ENCODE measurements around the gene GDF10. TPM values are rescaled to one million over a fixed set of nuclear protein-coding genes. Genes with fewer than 3 reads are reported as not detected.

GDF10 gene
- total RNA-seq, 1 donor from 2014 or later: 16.8 TPM

DNA sequence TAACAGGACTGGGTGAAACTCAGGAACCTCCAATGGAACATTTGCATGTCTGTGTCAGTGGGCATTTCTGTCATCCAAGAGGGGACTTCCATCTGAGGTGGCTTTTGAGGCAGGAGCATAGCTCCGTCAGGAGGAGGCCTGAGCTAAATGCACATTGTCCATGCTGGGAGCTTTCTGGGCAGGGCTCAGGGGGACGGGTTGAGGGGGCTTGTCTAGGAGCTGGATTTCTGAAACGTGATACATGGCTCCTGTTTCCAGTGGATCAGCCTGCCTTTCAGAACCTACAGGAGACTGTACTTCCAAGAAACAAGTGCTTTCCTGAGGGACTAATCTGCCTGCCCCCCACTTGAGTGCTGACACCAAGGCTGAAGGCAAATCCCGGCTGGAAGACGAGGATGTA lies 40.5 kb upstream of the GDF10 start:
- Histone ChIP-seq H3K27ac (no peak overlapping the region), H3K36me3 (no peaks in the 10 kb centered on the region), H3K27me3 (peaks cover 3% of the 10 kb centered on the region), H3K4me3 (no peak overlapping the region), H3K9me3 (no peaks in the 10 kb centered on the region), H3K4me1 (no peaks in the 10 kb centered on the region)
- DNase-seq (no peak), ATAC-seq (no peak)
- intact Hi-C loops (cut with DNase I): no loop called here
- TF ChIP-seq, protein P1, sequence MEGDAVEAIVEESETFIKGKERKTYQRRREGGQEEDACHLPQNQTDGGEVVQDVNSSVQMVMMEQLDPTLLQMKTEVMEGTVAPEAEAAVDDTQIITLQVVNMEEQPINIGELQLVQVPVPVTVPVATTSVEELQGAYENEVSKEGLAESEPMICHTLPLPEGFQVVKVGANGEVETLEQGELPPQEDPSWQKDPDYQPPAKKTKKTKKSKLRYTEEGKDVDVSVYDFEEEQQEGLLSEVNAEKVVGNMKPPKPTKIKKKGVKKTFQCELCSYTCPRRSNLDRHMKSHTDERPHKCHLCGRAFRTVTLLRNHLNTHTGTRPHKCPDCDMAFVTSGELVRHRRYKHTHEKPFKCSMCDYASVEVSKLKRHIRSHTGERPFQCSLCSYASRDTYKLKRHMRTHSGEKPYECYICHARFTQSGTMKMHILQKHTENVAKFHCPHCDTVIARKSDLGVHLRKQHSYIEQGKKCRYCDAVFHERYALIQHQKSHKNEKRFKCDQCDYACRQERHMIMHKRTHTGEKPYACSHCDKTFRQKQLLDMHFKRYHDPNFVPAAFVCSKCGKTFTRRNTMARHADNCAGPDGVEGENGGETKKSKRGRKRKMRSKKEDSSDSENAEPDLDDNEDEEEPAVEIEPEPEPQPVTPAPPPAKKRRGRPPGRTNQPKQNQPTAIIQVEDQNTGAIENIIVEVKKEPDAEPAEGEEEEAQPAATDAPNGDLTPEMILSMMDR (IDR thresholded peaks at IDR 0.05): no peak

DNA sequence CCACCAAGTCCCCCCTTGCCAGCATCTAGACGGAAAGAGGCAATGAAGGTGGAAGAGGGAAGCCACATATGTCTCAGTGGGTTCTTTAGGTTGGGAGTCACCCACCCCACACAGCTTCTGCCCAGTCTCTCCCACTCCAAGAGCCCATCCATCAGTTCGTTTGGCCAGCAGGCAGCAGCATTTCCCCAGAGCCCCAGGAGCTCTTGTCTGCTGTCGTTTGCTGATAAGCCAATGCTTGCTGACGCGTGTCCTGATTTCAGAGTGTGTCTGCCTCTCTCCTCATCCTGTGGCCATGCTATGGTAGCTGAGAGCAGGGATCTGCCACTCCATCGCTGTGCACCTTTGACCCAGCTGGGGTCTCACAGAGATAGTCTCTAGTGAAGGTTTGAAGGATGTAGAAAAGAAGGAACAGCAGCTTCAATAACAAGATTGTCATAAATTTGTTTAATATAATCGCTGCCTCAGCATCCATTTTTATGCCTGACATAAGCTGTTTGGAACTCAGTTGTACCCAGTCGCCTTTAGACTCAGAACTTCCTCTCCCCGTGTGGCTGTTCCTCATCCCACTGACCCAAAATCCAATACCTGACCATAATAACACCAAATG lies 39.4 kb upstream of the GDF10 start:
- H3K36me3 ChIP-seq: no peaks in the 10 kb centered on the region
- DNase-seq: no peak
- no peak for ATAC-seq
- H3K4me3 ChIP-seq: no peak overlapping the region
- H3K9me3 ChIP-seq: no peaks in the 10 kb centered on the region
- no peak overlapping the region for H3K27ac ChIP-seq
- H3K4me1 ChIP-seq: no peaks in the 10 kb centered on the region
- peaks cover 3% of the 10 kb centered on the region for H3K27me3 ChIP-seq
- intact Hi-C loops (cut with DNase I): no loop called here
- TF ChIP-seq, protein P1 (IDR thresholded peaks at IDR 0.05): no peak

DNA sequence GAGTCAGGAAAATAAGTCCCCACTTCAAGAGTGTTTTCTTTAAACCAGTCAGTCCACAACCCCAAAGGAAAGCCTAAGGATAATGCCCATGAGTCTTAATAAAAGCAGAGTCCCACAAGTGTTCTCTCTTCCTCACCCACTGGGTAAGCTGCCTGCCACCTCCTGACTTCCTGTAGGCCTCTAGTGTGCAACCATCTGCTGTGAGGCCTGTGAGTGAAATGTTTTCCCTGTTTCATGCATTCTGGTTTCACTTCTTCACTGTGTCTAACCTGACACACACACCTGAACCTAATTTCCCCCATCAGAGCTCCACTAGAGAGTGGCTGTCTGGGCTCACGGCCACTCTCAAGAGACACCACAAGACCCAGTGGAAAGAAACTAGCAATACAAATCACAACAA lies 38.9 kb upstream of the GDF10 start:
- no peak overlapping the region for H3K4me3 ChIP-seq
- H3K4me1 ChIP-seq: no peaks in the 10 kb centered on the region
- H3K27me3 ChIP-seq: peaks cover 3% of the 10 kb centered on the region
- ATAC-seq (no peak), DNase-seq (no peak)
- no peaks in the 10 kb centered on the region for H3K36me3 ChIP-seq
- no peak overlapping the region for H3K27ac ChIP-seq
- intact Hi-C loops (cut with DNase I): no loop called here
- TF ChIP-seq, protein P1 (IDR thresholded peaks at IDR 0.05): no peak
- H3K9me3 ChIP-seq: no peaks in the 10 kb centered on the region

DNA sequence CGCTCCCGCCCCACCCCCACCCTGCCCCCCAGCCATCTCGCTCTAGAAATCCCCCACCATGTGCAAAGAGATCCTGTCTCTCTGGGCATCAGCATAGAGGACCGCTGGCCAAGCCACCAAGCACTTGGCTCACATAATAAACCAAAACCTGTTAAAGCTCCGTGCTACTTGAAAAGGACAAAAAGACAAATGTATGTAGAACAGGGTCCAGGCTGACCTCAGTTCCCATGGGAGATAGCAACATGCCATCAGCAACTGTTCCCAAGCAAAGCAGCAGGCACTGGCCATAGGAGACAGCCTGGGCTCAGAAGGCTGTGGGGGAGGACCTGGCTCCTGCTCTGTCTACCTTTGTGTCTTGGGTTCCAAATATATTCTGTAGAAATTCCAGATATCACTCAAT lies 38.4 kb upstream of the GDF10 start:
- no peaks in the 10 kb centered on the region for H3K36me3 ChIP-seq
- intact Hi-C loops (cut with DNase I): no loop called here
- DNase-seq: no peak
- no peak for ATAC-seq
- H3K27me3 ChIP-seq: peaks cover 3% of the 10 kb centered on the region
- no peak overlapping the region for H3K4me3 ChIP-seq
- H3K9me3 ChIP-seq: no peaks in the 10 kb centered on the region
- TF ChIP-seq, protein P1 (IDR thresholded peaks at IDR 0.05): no peak
- no peak overlapping the region for H3K27ac ChIP-seq
- H3K4me1 ChIP-seq: no peaks in the 10 kb centered on the region

DNA sequence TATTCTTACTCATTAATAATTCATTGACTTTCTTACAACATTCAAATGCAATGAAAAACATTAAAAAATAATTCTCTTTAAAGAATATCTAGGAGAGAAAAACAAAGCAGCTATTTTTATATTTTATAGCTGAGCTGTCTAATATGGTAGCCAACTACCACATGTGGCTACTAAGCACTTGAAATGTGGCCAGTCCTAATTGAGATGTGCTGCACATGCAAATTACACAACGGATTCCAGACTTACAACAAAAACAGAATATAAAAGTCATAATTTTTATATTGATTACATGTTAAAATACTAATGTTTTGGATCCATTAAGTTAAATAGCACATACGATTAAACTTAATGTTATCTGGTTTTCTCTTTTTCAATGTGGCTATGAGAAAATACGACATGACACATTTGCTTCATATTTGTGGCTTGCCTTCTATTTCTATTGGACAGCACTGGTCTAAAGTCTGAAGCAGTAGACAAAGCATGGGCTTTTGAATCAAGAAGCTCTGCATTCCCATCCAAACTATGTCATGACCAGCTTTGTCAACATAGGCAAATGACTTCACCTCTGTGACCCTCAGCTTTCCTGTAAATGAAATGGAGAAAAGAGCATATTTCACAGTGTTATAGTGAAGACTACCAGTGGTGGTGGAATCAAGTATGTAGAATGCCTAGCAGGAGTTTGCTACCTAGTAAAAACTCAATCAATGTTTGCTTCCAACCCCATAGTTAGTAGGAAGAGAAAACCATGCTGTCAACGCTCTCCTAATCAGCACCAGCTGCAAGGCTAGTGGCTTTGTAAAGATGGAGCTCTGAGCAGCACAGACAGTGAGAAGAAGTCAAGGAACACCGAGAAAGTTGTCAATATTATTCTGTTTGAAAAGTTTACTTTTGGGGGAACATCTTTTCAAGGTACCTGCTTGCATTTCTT lies 37.1 kb upstream of the GDF10 start:
- H3K4me1 ChIP-seq: no peaks in the 10 kb centered on the region
- intact Hi-C loops (cut with DNase I): no loop called here

More for the DNA sequence above, 37.1 kb upstream of the GDF10 start:
- H3K36me3 ChIP-seq: no peaks in the 10 kb centered on the region
- no peak for ATAC-seq
- no peak overlapping the region for H3K27ac ChIP-seq
- H3K4me3 ChIP-seq: no peak overlapping the region
- peaks cover 3% of the 10 kb centered on the region for H3K27me3 ChIP-seq
- no peak for DNase-seq
- TF ChIP-seq, protein P1 (IDR thresholded peaks at IDR 0.05): no peak
- no peaks in the 10 kb centered on the region for H3K9me3 ChIP-seq
